Measurements from ENCODE around the gene POU2F2. TPM values are rescaled to one million over a fixed set of nuclear protein-coding genes. Genes with fewer than 3 reads are reported as not detected.

Gene POU2F2
- total RNA-seq, 5 donors from 2014 or later (not counting 1 experiment from before 2014, with no cell fraction given): 27.9 to 71.7 (median 59.5) TPM

DNA sequence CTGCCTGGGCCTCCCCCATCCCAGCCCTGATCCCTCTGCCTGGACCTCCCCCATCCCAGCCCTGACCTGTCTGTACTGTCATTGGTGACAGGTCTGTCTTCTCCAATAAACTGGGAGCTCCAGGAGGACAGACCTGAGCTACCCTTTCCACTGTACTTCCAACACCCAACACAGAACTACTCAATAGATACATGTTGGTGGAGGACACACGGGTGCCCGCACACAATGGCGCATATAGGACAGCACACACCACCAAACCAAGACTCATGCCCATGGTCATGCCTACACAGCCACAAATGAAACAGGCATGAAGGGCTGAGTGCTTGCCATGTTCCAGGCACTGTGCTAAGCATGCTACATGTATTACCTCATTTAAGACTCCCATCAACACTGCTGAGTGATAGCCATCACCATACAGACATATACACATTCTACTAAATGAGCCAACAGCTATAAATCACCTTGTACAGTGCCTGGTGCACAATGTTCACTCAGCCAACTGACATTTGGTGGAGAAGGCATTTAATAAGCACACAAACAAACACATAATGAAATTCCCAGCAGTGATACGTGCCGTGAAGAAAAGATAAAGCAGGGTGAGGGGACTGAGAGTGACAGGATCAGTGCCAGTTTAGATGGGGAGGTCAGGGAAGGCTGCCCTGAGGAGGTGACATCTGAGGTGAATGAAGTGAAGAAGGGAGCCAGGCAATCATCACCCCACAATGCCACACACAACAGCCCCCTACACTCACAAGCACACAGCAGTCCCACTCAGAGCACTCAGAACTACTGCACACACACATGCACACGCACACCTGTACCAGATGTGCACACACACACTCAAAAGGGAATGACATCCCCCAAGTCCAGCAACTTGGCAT, 857 bp downstream of the POU2F2 start:
- Mint-ChIP-seq H3K27me3 (no peaks in the 10 kb centered on the region), H3K4me1 (peaks cover 75 to 82% (median 77%) of the 10 kb centered on the region in 3 donors), H3K4me3 (peak overlapping the region; percentile 72 to 86 (median 84)), H3K9me3 (no peaks in the 10 kb centered on the region), H3K36me3 (no peaks in the 10 kb centered on the region), H3K27ac (peak overlapping the region; percentile 83 to 90)
- ChIA-PET POLR2A (interaction anchor here in 1 of 2 donors (0.6 kb wide), 1 partner anchor 269 kb away, joined by 3 read pairs; no protein-coding TSS in a partner anchor), CTCF (interaction anchor here in 1 of 2 donors (1.3 kb wide), 1 partner anchor 165 kb away, joined by 7 read pairs; no protein-coding TSS in a partner anchor)
- H3K27me3 ChIP-seq (replicated peaks in 1 of 2; ENCODE audit: control insufficient read depth in 2 of 2, extremely low read depth in 1 of 2, insufficient read depth in 2 of 2, low read length in 1 of 2): no peaks in the 10 kb centered on the region
- H3K4me3 ChIP-seq (ENCODE audit: control insufficient read depth in 1 of 2, extremely low read depth in 1 of 2, low read length in 1 of 2): peak overlapping the region; percentile 61 to 81
- ATAC-seq (replicated peaks in 1 of 4) (no peak), DNase-seq (peak in 1 of 35 experiments; percentile 25)
- H3K27ac ChIP-seq (ENCODE audit: low read length): peak overlapping the region; percentile 82
- no peaks in the 10 kb centered on the region for H3K9me3 ChIP-seq
- no peaks in the 10 kb centered on the region for H3K36me3 ChIP-seq (ENCODE audit: control insufficient read depth in 2 of 2, extremely low read depth in 1 of 2, insufficient read depth in 1 of 2, low read length in 1 of 2)
- WGBS (ENCODE audit: insufficient coverage): 72% methylated on average over 4 of the region's 6 CpGs
- peaks cover 21 to 84% of the 10 kb centered on the region in 2 experiments for H3K4me1 ChIP-seq (ENCODE audit: control insufficient read depth in 1 of 2, extremely low read depth in 1 of 2, insufficient read depth in 2 of 2, low read length in 2 of 2)

DNA sequence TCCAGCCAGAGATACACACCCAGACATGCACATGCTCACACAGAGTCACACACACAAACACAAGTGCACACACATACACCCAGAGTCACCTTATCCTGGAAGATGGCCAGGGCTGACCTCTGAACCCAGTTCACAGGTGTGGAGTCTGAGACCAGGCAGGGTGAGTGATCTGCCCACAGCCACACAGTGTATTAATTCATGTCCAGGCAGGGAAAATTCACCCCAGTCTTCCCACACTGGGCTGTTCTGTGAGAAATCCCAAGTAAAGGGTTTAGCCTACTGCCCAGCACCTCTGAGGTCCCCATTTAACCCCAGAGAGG, 2.0 kb downstream of the POU2F2 start:
- ChIA-PET CTCF (no interaction called here), POLR2A (no interaction called here)
- Mint-ChIP-seq H3K9me3 (no peaks in the 10 kb centered on the region), H3K36me3 (no peaks in the 10 kb centered on the region), H3K4me1 (peaks cover 73 to 83% (median 74%) of the 10 kb centered on the region in 3 donors), H3K27ac (peak overlapping the region; percentile 73 to 75), H3K4me3 (peak overlapping the region; percentile 54 to 86 (median 72)), H3K27me3 (no peaks in the 10 kb centered on the region)
- H3K4me3 ChIP-seq (ENCODE audit: control insufficient read depth in 1 of 2, extremely low read depth in 1 of 2, low read length in 1 of 2): no peak overlapping the region
- no peaks in the 10 kb centered on the region for H3K36me3 ChIP-seq (ENCODE audit: control insufficient read depth in 2 of 2, extremely low read depth in 1 of 2, insufficient read depth in 1 of 2, low read length in 1 of 2)
- H3K9me3 ChIP-seq: no peaks in the 10 kb centered on the region
- DNase-seq: no peak
- H3K4me1 ChIP-seq (ENCODE audit: control insufficient read depth in 1 of 2, extremely low read depth in 1 of 2, insufficient read depth in 2 of 2, low read length in 2 of 2): peaks cover 19 to 80% of the 10 kb centered on the region in 2 experiments
- ATAC-seq (replicated peaks in 1 of 4): no peak
- no peaks in the 10 kb centered on the region for H3K27me3 ChIP-seq (replicated peaks in 1 of 2; ENCODE audit: control insufficient read depth in 2 of 2, extremely low read depth in 1 of 2, insufficient read depth in 2 of 2, low read length in 1 of 2)
- no peak overlapping the region for H3K27ac ChIP-seq (ENCODE audit: low read length)

DNA sequence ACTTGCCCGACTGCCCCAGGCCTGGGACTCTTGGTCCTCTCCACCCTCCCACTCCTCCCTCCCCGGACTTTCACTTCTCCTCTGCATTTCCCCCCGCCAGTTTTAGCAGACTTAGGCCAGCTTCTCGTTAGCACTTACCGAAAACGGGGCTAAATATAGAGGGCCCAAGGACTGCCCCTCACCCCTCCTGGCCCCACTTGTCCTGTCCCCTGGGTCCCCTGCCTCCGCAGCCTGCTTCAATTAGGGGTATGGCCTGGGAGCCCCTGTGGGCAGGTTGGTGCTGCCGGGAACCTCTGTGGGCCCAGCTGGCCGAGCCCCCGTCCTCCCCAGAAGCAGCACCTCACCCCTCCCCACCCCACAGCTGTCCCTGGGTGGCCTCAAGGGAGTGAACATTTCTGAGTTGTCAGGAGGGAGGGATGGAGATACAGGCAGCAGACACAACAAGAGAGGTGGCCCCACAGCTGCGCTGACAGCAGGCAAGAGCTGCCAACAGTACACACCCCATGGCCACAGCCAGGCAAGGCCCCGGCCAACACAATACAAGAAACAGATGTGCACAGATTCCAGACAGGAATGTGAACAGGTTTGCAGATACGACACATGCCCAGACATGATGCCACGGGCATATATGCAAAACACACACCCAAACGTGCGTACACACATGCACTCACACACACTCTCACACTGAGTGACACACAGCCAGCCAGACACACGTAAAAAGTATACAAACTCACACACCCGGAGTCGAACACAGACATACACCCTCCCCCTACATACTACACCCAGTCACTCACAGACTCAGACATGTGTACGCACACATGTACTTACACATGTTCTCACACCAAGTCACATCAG, 2.6 kb downstream of the POU2F2 start:
- ChIA-PET CTCF (no interaction called here), POLR2A (no interaction called here)
- Mint-ChIP-seq H3K27ac (peak overlapping the region; percentile 73 to 75), H3K4me3 (peak overlapping the region; percentile 54 to 86 (median 72)), H3K9me3 (no peaks in the 10 kb centered on the region), H3K27me3 (no peaks in the 10 kb centered on the region), H3K36me3 (peaks cover 4% of the 10 kb centered on the region), H3K4me1 (peaks cover 74 to 89% (median 75%) of the 10 kb centered on the region in 3 donors)
- peak in 1 of 35 experiments; percentile 24 for DNase-seq
- no peak for ATAC-seq (replicated peaks in 1 of 4)
- WGBS (ENCODE audit: insufficient coverage): 77% methylated on average over 15 of the region's 20 CpGs
- Histone ChIP-seq H3K36me3 (ENCODE audit: control insufficient read depth in 2 of 2, extremely low read depth in 1 of 2, insufficient read depth in 1 of 2, low read length in 1 of 2) (no peaks in the 10 kb centered on the region), H3K27ac (ENCODE audit: low read length) (peak overlapping the region; percentile 19), H3K4me1 (ENCODE audit: control insufficient read depth in 1 of 2, extremely low read depth in 1 of 2, insufficient read depth in 2 of 2, low read length in 2 of 2) (peaks cover 19 to 78% of the 10 kb centered on the region in 2 experiments), H3K27me3 (replicated peaks in 1 of 2; ENCODE audit: control insufficient read depth in 2 of 2, extremely low read depth in 1 of 2, insufficient read depth in 2 of 2, low read length in 1 of 2) (no peaks in the 10 kb centered on the region), H3K4me3 (ENCODE audit: control insufficient read depth in 1 of 2, extremely low read depth in 1 of 2, low read length in 1 of 2) (peak overlapping the region in 1 of 2 donors; percentile 9), H3K9me3 (no peaks in the 10 kb centered on the region)

- CTCF ChIA-PET: interaction anchor here (0.5 to 0.7 kb wide), 2 partner anchors 23 to 162 kb away, joined by 3 to 4 read pairs; no protein-coding TSS in a partner anchor
- peak overlapping the region; percentile 23 to 77 for H3K27ac Mint-ChIP-seq
- no peaks in the 10 kb centered on the region for H3K36me3 ChIP-seq (ENCODE audit: control insufficient read depth in 2 of 2, extremely low read depth in 1 of 2, insufficient read depth in 1 of 2, low read length in 1 of 2)
- no peaks in the 10 kb centered on the region for H3K9me3 ChIP-seq
- DNase-seq (no peak), ATAC-seq (replicated peaks in 1 of 4) (no peak)
- no peaks in the 10 kb centered on the region for H3K27me3 Mint-ChIP-seq
- no peak overlapping the region for H3K4me3 ChIP-seq (ENCODE audit: control insufficient read depth in 1 of 2, extremely low read depth in 1 of 2, low read length in 1 of 2)
- H3K4me1 Mint-ChIP-seq: peaks cover 80 to 93% (median 80%) of the 10 kb centered on the region in 3 donors
- WGBS (ENCODE audit: insufficient coverage): 63% methylated on average over 1 of the region's 5 CpGs
- H3K27ac ChIP-seq (ENCODE audit: low read length): no peak overlapping the region
- H3K4me3 Mint-ChIP-seq: no peak overlapping the region
- no peaks in the 10 kb centered on the region for H3K27me3 ChIP-seq (replicated peaks in 1 of 2; ENCODE audit: control insufficient read depth in 2 of 2, extremely low read depth in 1 of 2, insufficient read depth in 2 of 2, low read length in 1 of 2)
- POLR2A ChIA-PET: interaction anchor here in 1 of 2 donors (0.6 kb wide), 1 partner anchor 211 kb away, joined by 7 read pairs; no protein-coding TSS in a partner anchor
- H3K4me1 ChIP-seq (ENCODE audit: control insufficient read depth in 1 of 2, extremely low read depth in 1 of 2, insufficient read depth in 2 of 2, low read length in 2 of 2): peaks cover 31 to 77% of the 10 kb centered on the region in 2 experiments
- H3K9me3 Mint-ChIP-seq: no peaks in the 10 kb centered on the region
- H3K36me3 Mint-ChIP-seq: peaks cover 7% of the 10 kb centered on the region
Measured at GRCh38 chr19:42126574-42126973, 5.7 kb downstream of the POU2F2 start.

DNA sequence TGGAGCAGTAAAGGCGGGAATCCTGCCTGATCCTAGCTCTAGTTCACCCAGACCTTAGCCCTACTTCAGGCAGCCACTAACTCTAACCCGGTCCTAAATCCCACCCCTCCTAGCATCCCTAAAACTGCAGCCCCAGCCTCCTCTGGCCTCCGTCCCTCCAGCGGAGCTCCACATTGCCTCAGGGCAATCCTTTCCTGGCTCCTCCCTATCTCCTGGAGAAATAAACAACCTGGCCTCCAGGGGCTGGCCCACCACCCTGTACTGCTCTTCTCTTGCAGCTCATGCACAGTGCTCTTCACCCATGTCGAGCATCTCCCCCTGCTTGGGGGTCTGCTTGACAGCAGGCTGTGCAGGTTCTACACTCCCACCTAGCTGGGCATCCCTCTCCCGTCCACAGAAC, 6.7 kb downstream of the POU2F2 start:
- H3K27me3 ChIP-seq (replicated peaks in 1 of 2; ENCODE audit: control insufficient read depth in 2 of 2, extremely low read depth in 1 of 2, insufficient read depth in 2 of 2, low read length in 1 of 2): no peaks in the 10 kb centered on the region
- Mint-ChIP-seq H3K27ac (peak overlapping the region; percentile 78 to 96), H3K27me3 (no peaks in the 10 kb centered on the region), H3K36me3 (peaks cover 7% of the 10 kb centered on the region), H3K9me3 (no peaks in the 10 kb centered on the region), H3K4me1 (peaks cover 83 to 93% (median 83%) of the 10 kb centered on the region in 3 donors), H3K4me3 (no peak overlapping the region)
- POLR2A ChIA-PET: interaction anchor here in 1 of 2 donors (0.6 kb wide), 1 partner anchor 182 kb away, joined by 4 read pairs; no protein-coding TSS in a partner anchor
- CTCF ChIA-PET: no interaction called here
- no peaks in the 10 kb centered on the region for H3K36me3 ChIP-seq (ENCODE audit: control insufficient read depth in 2 of 2, extremely low read depth in 1 of 2, insufficient read depth in 1 of 2, low read length in 1 of 2)
- no peak for DNase-seq
- no peak for ATAC-seq (replicated peaks in 1 of 4)
- 100% methylated on average over 5 of the region's 6 CpGs for WGBS (ENCODE audit: insufficient coverage)
- H3K4me3 ChIP-seq (ENCODE audit: control insufficient read depth in 1 of 2, extremely low read depth in 1 of 2, low read length in 1 of 2): no peak overlapping the region
- no peak overlapping the region for H3K27ac ChIP-seq (ENCODE audit: low read length)
- H3K4me1 ChIP-seq (ENCODE audit: control insufficient read depth in 1 of 2, extremely low read depth in 1 of 2, insufficient read depth in 2 of 2, low read length in 2 of 2): peaks cover 29 to 75% of the 10 kb centered on the region in 2 experiments
- H3K9me3 ChIP-seq: no peaks in the 10 kb centered on the region

DNA sequence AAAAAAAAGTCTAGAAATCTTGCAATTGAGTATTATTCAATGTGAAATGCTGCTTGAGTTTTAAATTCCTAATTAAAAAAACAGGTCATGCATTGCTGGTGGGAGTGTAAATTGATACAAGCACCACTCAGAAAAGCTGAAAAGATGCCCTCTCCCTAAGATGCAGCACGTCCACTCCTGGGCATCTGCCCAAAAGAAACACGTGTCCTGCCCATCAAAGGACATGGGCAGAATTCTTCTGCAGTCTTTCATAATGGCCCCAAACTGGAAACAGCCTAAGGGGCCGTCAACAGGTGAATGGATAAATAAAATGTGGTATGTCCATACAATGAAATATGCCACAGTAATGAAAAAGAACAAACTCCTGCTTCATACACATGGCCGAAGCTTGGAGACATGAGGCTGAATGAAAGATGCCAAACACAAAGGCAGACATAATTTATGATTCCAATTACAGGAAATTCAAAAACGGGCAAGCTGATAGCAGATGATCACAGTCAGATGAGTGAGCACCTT, 7.8 kb downstream of the POU2F2 start:
- peak overlapping the region; percentile 78 to 96 for H3K27ac Mint-ChIP-seq
- Histone ChIP-seq H3K4me1 (ENCODE audit: control insufficient read depth in 1 of 2, extremely low read depth in 1 of 2, insufficient read depth in 2 of 2, low read length in 2 of 2) (peaks cover 26 to 64% of the 10 kb centered on the region in 2 experiments), H3K9me3 (no peaks in the 10 kb centered on the region), H3K27me3 (replicated peaks in 1 of 2; ENCODE audit: control insufficient read depth in 2 of 2, extremely low read depth in 1 of 2, insufficient read depth in 2 of 2, low read length in 1 of 2) (no peaks in the 10 kb centered on the region), H3K27ac (ENCODE audit: low read length) (no peak overlapping the region), H3K36me3 (ENCODE audit: control insufficient read depth in 2 of 2, extremely low read depth in 1 of 2, insufficient read depth in 1 of 2, low read length in 1 of 2) (no peaks in the 10 kb centered on the region), H3K4me3 (ENCODE audit: control insufficient read depth in 1 of 2, extremely low read depth in 1 of 2, low read length in 1 of 2) (no peak overlapping the region)
- ATAC-seq (replicated peaks in 1 of 4) (no peak), DNase-seq (no peak)
- H3K4me1 Mint-ChIP-seq: peaks cover 74 to 85% (median 75%) of the 10 kb centered on the region in 3 donors
- POLR2A ChIA-PET: interaction anchor here (0.6 kb wide), 2 partner anchors 51 to 82 kb away, joined by 3 to 4 read pairs; no protein-coding TSS in a partner anchor
- CTCF ChIA-PET: interaction anchor here (0.6 to 1.1 kb wide), 3 partner anchors 16 to 63 kb away, joined by 3 to 6 read pairs (median 4); no protein-coding TSS in a partner anchor
- H3K9me3 Mint-ChIP-seq: no peaks in the 10 kb centered on the region
- no peak overlapping the region for H3K4me3 Mint-ChIP-seq
- no peaks in the 10 kb centered on the region for H3K27me3 Mint-ChIP-seq
- peaks cover 7% of the 10 kb centered on the region for H3K36me3 Mint-ChIP-seq
- 100% methylated on average over 3 of the region's 5 CpGs for WGBS (ENCODE audit: insufficient coverage)

Measured in T-cell (primary cell).